ENCODE data around the gene JAM3. TPM values are rescaled to one million over a fixed set of nuclear protein-coding genes. Genes with fewer than 3 reads are reported as not detected.

The JAM3 gene
- total RNA-seq, 4 donors from 2014 or later, result 10.9 to 14.7 (median 12.1) TPM

- no peak for DNase-seq (ENCODE audit: low spot score in 2 of 2)
- H3K27ac ChIP-seq, result peak overlapping the region; percentile 68
- H3K9me3 ChIP-seq, result no peaks in the 10 kb centered on the region
- peaks cover 5% of the 10 kb centered on the region for H3K27me3 ChIP-seq
- peaks cover 63% of the 10 kb centered on the region for H3K4me1 ChIP-seq
- 56% methylated on average over 14 of the region's 15 CpGs for WGBS
- no peak for TF ChIP-seq EP300 (IDR thresholded peaks at IDR 0.05)
- no peak for TF ChIP-seq POLR2A (IDR thresholded peaks at IDR 0.05)
- no peak for TF ChIP-seq POLR2AphosphoS5 (IDR thresholded peaks at IDR 0.05)
- TF ChIP-seq CTCF (IDR thresholded peaks at IDR 0.05), result no peak
- H3K4me3 ChIP-seq, result no peak overlapping the region
- H3K36me3 ChIP-seq, result no peaks in the 10 kb centered on the region
Measured at GRCh38 chr11:134034496-134035381, 34.1 kb upstream of the JAM3 start.

- Histone ChIP-seq H3K9me3 (no peaks in the 10 kb centered on the region), H3K4me1 (peaks cover 74% of the 10 kb centered on the region), H3K27me3 (no peaks in the 10 kb centered on the region), H3K36me3 (no peaks in the 10 kb centered on the region), H3K27ac (peak overlapping the region; percentile 87), H3K4me3 (peak overlapping the region; percentile 72)
- WGBS, result 5% methylated on average over 30 of the region's 34 CpGs
- TF ChIP-seq POLR2A (IDR thresholded peaks at IDR 0.05) (no peak), EP300 (IDR thresholded peaks at IDR 0.05) (no peak), CTCF (IDR thresholded peaks at IDR 0.05) (no peak), POLR2AphosphoS5 (IDR thresholded peaks at IDR 0.05) (no peak)
- DNase-seq (ENCODE audit: low spot score in 2 of 2), result no peak
Measured at GRCh38 chr11:134036492-134037045, 32.3 kb upstream of the JAM3 start.

- peak; percentile 85 to 87 for DNase-seq (ENCODE audit: low spot score in 2 of 2)
- no peaks in the 10 kb centered on the region for H3K27me3 ChIP-seq
- H3K36me3 ChIP-seq, result no peaks in the 10 kb centered on the region
- no peak for TF ChIP-seq CTCF (IDR thresholded peaks at IDR 0.05)
- no peak for TF ChIP-seq EP300 (IDR thresholded peaks at IDR 0.05)
- TF ChIP-seq POLR2AphosphoS5 (IDR thresholded peaks at IDR 0.05), result no peak
- no peak for TF ChIP-seq POLR2A (IDR thresholded peaks at IDR 0.05)
- no peaks in the 10 kb centered on the region for H3K9me3 ChIP-seq
- H3K4me3 ChIP-seq, result peak overlapping the region; percentile 72
- H3K4me1 ChIP-seq, result peaks cover 81% of the 10 kb centered on the region
- under 1% methylated on average over 32 of the region's 54 CpGs for WGBS
- peak overlapping the region; percentile 87 for H3K27ac ChIP-seq
Measured at GRCh38 chr11:134037046-134037908, 31.6 kb upstream of the JAM3 start.

GRCh38 chr11:134038897-134039470 is 29.9 kb upstream of the JAM3 start:
- peaks cover 73% of the 10 kb centered on the region for H3K4me1 ChIP-seq
- no peaks in the 10 kb centered on the region for H3K9me3 ChIP-seq
- no peak overlapping the region for H3K27ac ChIP-seq
- no peak for DNase-seq (ENCODE audit: low spot score in 2 of 2)
- no peaks in the 10 kb centered on the region for H3K36me3 ChIP-seq
- H3K4me3 ChIP-seq, result no peak overlapping the region
- TF ChIP-seq POLR2A (IDR thresholded peaks at IDR 0.05) (no peak), EP300 (IDR thresholded peaks at IDR 0.05) (no peak), CTCF (IDR thresholded peaks at IDR 0.05) (no peak), POLR2AphosphoS5 (IDR thresholded peaks at IDR 0.05) (no peak)
- H3K27me3 ChIP-seq, result no peaks in the 10 kb centered on the region
- 68% methylated on average over 8 of the region's 10 CpGs for WGBS

All from suprapubic skin (tissue), 4 donors.